ELR (cell line): ENCODE data around the gene TYSND1.
A peak's percentile ranks its signal among the peaks of the same experiment; 100 is the strongest.
"Not testable (repeated sequence)": the region's sequence is repeated elsewhere in the genome, so short reads cannot be mapped to it uniquely, and the experiment has no call there.

Experiments used
- DNase-seq: peaks from one replicate; pipeline ENCODE4 v3.0.0-alpha.2; 2015; ENCODE audit warnings: low read depth

Gene TYSND1

GRCh38 chr10:70132098-70133029 lies 14.1 kb downstream of the TYSND1 start, which contains the start of gene AIFM2:
AIFM2 (minus strand) TSS chr10:70132825; CDS start chr10:70124084, 8,741 bp downstream.
- DNase-seq: peak; percentile 89

- no peak for DNase-seq
Observed at GRCh38 chr10:70131560-70131937, 15.0 kb downstream of the TYSND1 start.

DNA sequence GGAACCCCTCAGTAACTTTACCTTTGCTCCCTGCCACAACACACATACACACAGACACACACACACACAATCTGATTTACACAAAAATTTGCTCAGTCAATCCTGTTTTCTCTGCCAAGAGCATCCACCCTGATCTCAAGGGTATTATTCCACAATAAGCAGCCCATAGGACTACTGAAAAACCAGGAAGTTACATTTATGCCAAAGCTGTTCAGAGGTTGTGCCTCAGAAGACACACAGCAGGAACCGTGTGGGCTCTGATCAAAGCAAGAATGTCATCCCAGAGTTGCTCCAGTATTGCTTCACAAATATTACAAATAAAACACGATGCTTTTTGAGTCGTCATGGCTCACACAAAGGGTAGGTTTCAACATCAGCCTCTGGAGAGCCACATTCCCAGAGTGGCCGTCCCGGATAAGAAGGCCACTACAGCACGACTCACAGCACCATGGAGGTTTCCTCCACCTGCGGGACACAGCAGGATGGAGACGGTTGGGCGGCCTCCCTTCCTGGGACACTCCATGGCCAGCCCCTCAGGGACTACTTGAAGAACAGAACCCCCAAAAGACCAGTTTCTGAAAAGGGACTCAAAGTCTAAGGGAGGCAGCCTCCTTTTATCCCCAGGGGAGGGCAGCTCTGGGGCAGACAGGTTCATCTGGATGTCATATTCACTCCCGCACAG lies 15.5 kb downstream of the TYSND1 start:
- DNase-seq: peak; percentile 67

- no peak for DNase-seq
Observed at GRCh38 chr10:70126700-70127395, 19.7 kb downstream of the TYSND1 start.

DNA sequence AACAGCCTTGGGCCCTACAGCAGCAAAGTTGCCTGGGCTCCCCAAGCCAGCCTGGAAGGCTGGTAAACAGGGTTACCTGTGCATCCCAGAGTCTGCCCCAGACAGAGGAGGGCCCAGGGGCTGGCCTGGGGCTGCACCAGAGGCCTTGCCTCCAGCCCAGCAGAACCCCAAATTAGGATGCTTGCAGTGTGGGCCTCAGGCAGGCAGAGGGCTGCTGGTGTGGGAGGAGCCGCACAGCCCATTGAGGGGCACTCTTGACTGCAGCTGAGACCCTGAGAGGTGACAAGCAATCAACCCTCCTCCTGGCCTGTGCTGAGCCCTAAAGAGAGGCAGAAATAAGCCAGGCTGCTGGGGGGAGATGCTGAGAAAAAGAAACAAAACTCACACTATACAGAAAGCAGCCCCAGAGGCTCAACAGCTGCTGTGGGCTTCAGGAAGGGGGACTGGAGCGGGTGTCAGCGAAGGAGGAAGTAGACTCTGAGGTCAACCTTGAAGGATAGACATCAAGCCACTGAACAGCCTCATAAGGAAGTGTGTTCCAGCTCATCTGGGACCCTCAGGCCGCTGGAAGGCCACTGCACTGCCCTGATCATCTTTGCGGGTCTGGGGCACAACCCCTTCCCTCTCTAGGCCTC lies 20.5 kb downstream of the TYSND1 start:
- no peak for DNase-seq

GRCh38 chr10:70124918-70125317 lies 21.6 kb downstream of the TYSND1 start:
- no peak for DNase-seq

- DNase-seq: no peak
Observed at GRCh38 chr10:70124415-70124814, 22.1 kb downstream of the TYSND1 start.

- DNase-seq: no peak
Observed at GRCh38 chr10:70123817-70124216, 22.7 kb downstream of the TYSND1 start.

- DNase-seq: not testable (repeated sequence)
Observed at GRCh38 chr10:70123166-70123565, 23.3 kb downstream of the TYSND1 start.

DNA sequence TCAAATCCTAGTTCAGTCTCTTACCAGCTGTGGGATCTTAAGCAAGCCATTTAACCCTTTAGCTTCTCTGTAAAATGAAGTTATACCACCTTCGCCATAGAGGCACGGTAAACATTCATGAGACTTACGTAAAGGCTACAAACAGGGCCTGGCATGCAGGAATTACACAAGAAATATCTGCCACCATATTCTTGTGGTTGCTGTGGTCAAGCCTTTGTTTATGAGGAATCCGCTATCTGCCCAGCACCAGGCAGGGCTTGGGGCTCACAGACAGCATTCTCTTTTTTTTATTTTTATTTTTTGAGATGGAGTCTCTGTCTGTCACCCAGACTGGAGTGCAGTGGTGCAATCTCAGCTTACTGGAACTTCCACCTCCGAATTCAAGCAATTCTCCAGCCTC lies 23.8 kb downstream of the TYSND1 start:
- peak; percentile 15 for DNase-seq

DNA sequence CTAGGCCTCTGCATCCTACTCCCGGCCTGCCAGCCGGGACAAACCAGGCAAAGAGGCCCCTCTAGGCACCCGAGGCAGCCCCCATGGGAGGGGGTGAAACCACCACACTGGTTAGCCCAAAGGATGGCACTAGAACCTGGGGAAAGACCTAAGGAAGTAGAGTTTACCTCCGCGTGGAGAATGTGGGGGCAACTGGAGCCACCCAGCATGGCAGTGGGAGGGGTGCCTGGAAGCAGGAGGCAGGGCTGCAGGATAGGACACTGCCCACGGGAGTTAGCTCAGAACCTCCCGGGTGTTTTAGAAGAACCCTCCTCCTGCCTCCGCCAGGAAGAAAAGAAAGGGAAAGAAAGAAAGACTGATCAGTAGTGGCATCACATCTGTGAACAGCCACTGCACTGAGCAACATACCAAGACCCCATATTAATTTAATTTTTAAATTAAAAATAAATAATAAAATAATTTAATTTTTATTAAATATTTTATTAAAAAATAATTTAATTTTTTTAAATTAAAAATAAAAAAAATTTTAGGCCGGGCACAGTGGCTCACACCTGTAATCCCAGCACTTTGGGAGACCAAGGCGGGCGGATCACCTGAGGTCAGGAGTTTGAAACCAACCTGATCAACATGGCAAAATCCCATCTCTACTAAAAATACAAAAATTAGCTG lies 25.1 kb downstream of the TYSND1 start:
- DNase-seq: no peak

DNA sequence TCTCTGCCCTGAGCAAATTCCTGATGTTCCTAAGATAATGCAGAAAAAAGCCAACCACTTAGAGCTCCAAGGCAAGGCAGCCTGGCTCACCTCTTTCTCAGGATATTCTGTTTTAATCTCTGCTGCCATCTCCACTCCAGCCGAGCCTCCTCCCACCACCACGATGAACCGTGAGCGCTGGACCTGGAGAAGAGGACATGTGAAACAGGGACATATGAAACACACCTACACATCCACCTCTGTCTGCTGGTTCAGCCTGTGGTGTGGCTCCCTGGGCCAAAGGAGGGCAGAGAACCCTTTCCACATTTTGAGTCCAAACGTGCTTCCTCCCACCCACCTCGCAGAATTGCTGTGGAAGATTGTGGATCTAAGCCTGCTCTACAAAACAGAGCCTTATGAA lies 26.1 kb downstream of the TYSND1 start:
- no peak for DNase-seq

DNA sequence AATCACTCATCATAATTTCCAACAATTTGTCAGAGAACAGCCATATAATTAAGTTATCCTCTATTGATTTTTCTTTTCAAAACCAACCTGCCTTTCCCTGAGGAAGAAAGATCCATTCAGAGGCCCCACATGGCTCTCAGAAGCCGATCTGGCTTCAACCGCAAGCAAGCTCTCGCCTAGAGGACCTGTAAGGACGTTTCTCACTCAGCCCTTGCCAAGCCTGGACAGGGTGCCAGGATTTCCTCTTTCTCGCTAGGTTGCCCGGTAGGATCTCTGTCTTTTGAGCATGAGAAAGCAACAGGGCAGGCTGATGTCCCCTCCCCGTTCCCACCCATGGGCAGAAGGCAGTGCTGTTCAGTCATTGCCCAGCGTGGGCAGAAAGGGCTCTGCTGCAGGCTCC lies 26.9 kb downstream of the TYSND1 start:
- no peak for DNase-seq

DNA sequence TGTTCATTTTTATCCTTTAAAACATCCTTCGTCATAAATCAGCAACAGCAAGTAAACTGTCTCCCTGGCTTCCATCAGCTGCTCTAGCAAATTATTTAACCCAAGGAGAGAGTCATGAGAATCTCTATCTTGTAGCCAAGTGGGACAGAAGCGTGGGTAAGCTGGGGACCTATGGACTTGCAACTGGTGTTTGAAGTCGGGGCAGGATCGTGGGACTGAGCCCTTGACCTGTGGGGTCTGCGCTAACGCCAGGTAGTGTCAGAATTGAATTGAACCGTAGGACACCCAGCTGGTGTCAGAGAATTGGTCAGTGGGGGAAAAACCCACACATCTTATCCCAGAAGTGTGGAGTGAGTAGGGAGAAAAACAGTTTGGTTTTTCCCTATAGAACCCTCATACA lies 27.3 kb downstream of the TYSND1 start:
- DNase-seq: no peak

GRCh38 chr10:70118196-70118595 lies 28.3 kb downstream of the TYSND1 start:
- no peak for DNase-seq

GRCh38 chr10:70117646-70118045 lies 28.9 kb downstream of the TYSND1 start:
- no peak for DNase-seq

GRCh38 chr10:70115948-70116682 lies 30.4 kb downstream of the TYSND1 start:
- DNase-seq: peak; percentile 59

GRCh38 chr10:70114902-70115301 lies 31.6 kb downstream of the TYSND1 start:
- no peak for DNase-seq

DNA sequence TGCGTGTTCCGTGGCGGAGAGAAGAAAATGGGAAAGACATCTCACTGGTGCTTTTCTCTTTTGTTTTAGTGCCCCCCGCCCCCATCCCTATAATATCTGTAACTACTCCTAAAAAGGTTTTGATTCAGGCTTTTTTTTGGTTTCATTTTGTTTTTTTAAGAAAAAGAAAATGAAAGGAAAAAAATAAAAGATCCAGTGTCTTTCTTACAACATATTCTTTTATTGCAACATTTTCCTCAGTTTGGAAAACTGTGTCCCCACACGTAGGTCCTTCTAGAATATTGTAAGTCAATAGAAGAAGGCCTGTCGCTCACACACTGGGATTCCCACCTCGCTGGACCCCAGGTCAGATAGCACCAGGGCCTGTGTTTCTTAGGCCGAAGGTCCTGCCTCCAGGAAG lies 34.4 kb downstream of the TYSND1 start:
- no peak for DNase-seq

GRCh38 chr10:70111496-70111895 lies 35.0 kb downstream of the TYSND1 start:
- no peak for DNase-seq
